H1 (cell line): ENCODE results near the gene TMED8. TPM values are rescaled to one million over a fixed set of nuclear protein-coding genes. Genes with fewer than 3 reads are reported as not detected.

ENCODE experiments used
- CTCF ChIA-PET: fragments of 300-600 bp; sonication (Branson Sonifier 250); formaldehyde crosslinking; loops from one replicate; lab custom pipeline; 2021; ENCODE audit not compliant: partially characterized antibody; lab: Charles Lee
- POLR2A ChIA-PET: fragments of 300-600 bp; sonication (Branson Sonifier 250); formaldehyde crosslinking; loops from one replicate; lab custom pipeline; 2021; ENCODE audit warnings: inconsistent platforms; ENCODE audit not compliant: partially characterized antibody; lab: Charles Lee
- DNase-seq, 2 experiments: peaks; one replicate each; pipeline versions ENCODE4 v3.0.0 to v3.0.0-alpha.2; 2010 to 2022; ENCODE audit warnings: low spot score in 2 of 2, low read depth in 1 of 2, mixed read lengths in 1 of 2
- FAIRE-seq: peaks from 2 replicates; lab custom pipeline; 2011; peaks lifted over from hg19 to GRCh38; lab: Jason Lieb, UNC
- H2AFZ ChIP-seq: 2 replicates; pipeline ENCODE4 v1.8.1; 2012; ENCODE audit warnings: low read length, inconsistent platforms
- H2AK5ac ChIP-seq: 2 replicates; pipeline ENCODE4 v1.6.1; 2013; ENCODE audit warnings: low read depth, low read length
- H2BK120ac ChIP-seq: replicated peaks from 2 replicates; pipeline ENCODE3; 2013; ENCODE audit warnings: low read depth, low read length, inconsistent platforms
- H2BK12ac ChIP-seq: 2 replicates; pipeline ENCODE4 v1.6.1; 2013; ENCODE audit warnings: low read depth, low read length
- H2BK15ac ChIP-seq: 2 replicates; pipeline ENCODE4 v1.6.1; 2013; ENCODE audit warnings: low read length
- H2BK20ac ChIP-seq: 2 replicates; pipeline ENCODE4 v1.6.1; 2013; ENCODE audit warnings: low read length
- H2BK5ac ChIP-seq: 2 replicates; pipeline ENCODE4 v1.6.1; 2013; ENCODE audit warnings: low read depth, low read length
- H3K14ac ChIP-seq: 2 replicates; pipeline ENCODE4 v1.6.1; 2013; ENCODE audit warnings: inconsistent platforms; ENCODE audit not compliant: insufficient read length
- H3K18ac ChIP-seq: 2 replicates; pipeline ENCODE4 v1.6.1; 2013; ENCODE audit warnings: low read length; ENCODE audit errors: extremely low read depth
- H3K23ac ChIP-seq: 2 replicates; pipeline ENCODE4 v1.6.1; 2013; ENCODE audit warnings: inconsistent platforms; ENCODE audit not compliant: insufficient read length
- H3K23me2 ChIP-seq: 2 replicates; pipeline ENCODE4 v1.6.1; 2013; ENCODE audit warnings: low read depth, low read length
- H3K27ac ChIP-seq: 2 replicates; pipeline ENCODE4 v1.6.1; 2011; ENCODE audit warnings: low read depth, low read length, inconsistent platforms
- H3K27me3 ChIP-seq, 4 experiments: replicated peaks in 1 of 4; 1 replicate in 1 of 4; 2 replicates in 3 of 4; pipeline versions ENCODE4 v1.6.1 to v1.8.1; 2011 to 2013; ENCODE audit warnings: low read length in 3 of 4, mild to moderate bottlenecking in 3 of 4, inconsistent platforms in 2 of 4, mixed read lengths in 2 of 4, moderate library complexity in 1 of 4; ENCODE audit not compliant: control insufficient read depth in 3 of 4, insufficient read depth in 3 of 4; ENCODE audit errors: extremely low read depth in 1 of 4
- H3K36me3 ChIP-seq, 4 experiments: 2 replicates each; pipeline versions ENCODE4 v1.6.1 to v1.8.1; 2011 to 2013; ENCODE audit warnings: mild to moderate bottlenecking in 4 of 4, low read length in 3 of 4, moderate library complexity in 2 of 4, control low read depth in 1 of 4, inconsistent platforms in 1 of 4; ENCODE audit not compliant: insufficient read depth in 4 of 4, control insufficient read depth in 2 of 4
- H3K4ac ChIP-seq: replicated peaks from 2 replicates; pipeline ENCODE3; 2013; ENCODE audit warnings: low read length, low read depth, mixed read lengths, inconsistent platforms; ENCODE audit not compliant: insufficient read length
- H3K4me1 ChIP-seq, 4 experiments: replicated peaks in 1 of 4; 1 replicate in 1 of 4; 2 replicates in 3 of 4; pipeline versions ENCODE4 v1.6.1 to v1.8.1; 2011 to 2013; ENCODE audit warnings: low read length in 3 of 4, inconsistent platforms in 2 of 4, mixed read lengths in 1 of 4; ENCODE audit not compliant: insufficient read depth in 4 of 4, control insufficient read depth in 3 of 4
- H3K4me2 ChIP-seq, 2 experiments: 2 replicates each; pipeline versions ENCODE4 v1.6.1 to v1.8.1; 2011 to 2013; ENCODE audit warnings: low read depth in 2 of 2, low read length in 2 of 2, control low read depth in 1 of 2, inconsistent platforms in 1 of 2, mild to moderate bottlenecking in 1 of 2; ENCODE audit not compliant: insufficient read depth in 1 of 2
- H3K4me3 ChIP-seq, 4 experiments: fragments of 200-600, 300-600 bp in 1 of 4; sonication (generic), shearing (Covaris generic), sonication (Bioruptor Twin) in 1 of 4; 2 replicates each; pipeline versions ENCODE4 v1.5.1 to v1.8.1; 2011 to 2016; ENCODE audit warnings: low read length in 4 of 4, low read depth in 3 of 4, control low read depth in 2 of 4, inconsistent platforms in 2 of 4, mild to moderate bottlenecking in 2 of 4, mixed read lengths in 1 of 4, moderate library complexity in 1 of 4; ENCODE audit not compliant: insufficient read depth in 2 of 4; ENCODE audit errors: extremely low read depth in 1 of 4
- H3K56ac ChIP-seq: replicated peaks from 2 replicates; pipeline ENCODE3; 2013; ENCODE audit warnings: low read depth, mild to moderate bottlenecking, mixed read lengths, low read length, inconsistent platforms; ENCODE audit not compliant: insufficient read length
- H3K79me1 ChIP-seq: 2 replicates; pipeline ENCODE4 v1.6.1; 2013; ENCODE audit warnings: low read depth, low read length, control low read depth
- H3K79me2 ChIP-seq, 2 experiments: 2 replicates each; pipeline versions ENCODE4 v1.6.1 to v1.8.1; 2012 to 2013; ENCODE audit warnings: low read length in 2 of 2, mild to moderate bottlenecking in 2 of 2, inconsistent platforms in 1 of 2; ENCODE audit not compliant: insufficient read depth in 2 of 2, control insufficient read depth in 1 of 2
- H3K9ac ChIP-seq, 4 experiments: replicated peaks in 1 of 4; 1 replicate in 1 of 4; 2 replicates in 3 of 4; pipeline versions ENCODE4 v1.6.1 to v1.8.1; 2011 to 2013; ENCODE audit warnings: low read depth in 3 of 4, low read length in 3 of 4, control low read depth in 2 of 4, mild to moderate bottlenecking in 2 of 4, moderate library complexity in 2 of 4, inconsistent platforms in 1 of 4; ENCODE audit errors: extremely low read depth in 1 of 4
- H3K9me3 ChIP-seq, 2 experiments: 2 replicates each; pipeline versions ENCODE4 v1.6.1 to v1.8.1; 2012 to 2013; ENCODE audit warnings: mild to moderate bottlenecking in 2 of 2, moderate library complexity in 2 of 2, control low read depth in 1 of 2, inconsistent platforms in 1 of 2, low read depth in 1 of 2, low read length in 1 of 2, mixed read lengths in 1 of 2; ENCODE audit not compliant: insufficient read depth in 2 of 2
- H4K20me1 ChIP-seq, 2 experiments: replicated peaks in 1 of 2; 2 replicates each; pipeline versions ENCODE3 to v1.8.1; 2011 to 2013; ENCODE audit warnings: inconsistent platforms in 2 of 2, low read length in 2 of 2, mild to moderate bottlenecking in 1 of 2; ENCODE audit not compliant: insufficient read depth in 2 of 2, control insufficient read depth in 1 of 2
- H4K5ac ChIP-seq: 2 replicates; pipeline ENCODE4 v1.6.1; 2013; ENCODE audit warnings: low read length, low read depth, mixed read lengths, inconsistent platforms; ENCODE audit not compliant: insufficient read length
- H4K8ac ChIP-seq: 2 replicates; pipeline ENCODE4 v1.8.0; 2013; ENCODE audit warnings: mild to moderate bottlenecking, moderate library complexity, low read length, inconsistent platforms; ENCODE audit not compliant: insufficient read depth; ENCODE audit errors: extremely low read depth
- H4K91ac ChIP-seq: replicated peaks from 2 replicates; pipeline ENCODE3; 2013; ENCODE audit warnings: low read length, mixed read lengths, inconsistent platforms; ENCODE audit not compliant: insufficient read length
- CBX5 ChIP-seq: fragments of 300-800, 300-1000 bp; sonication (generic); IDR thresholded peaks from 2 replicates; pipeline ENCODE4 v1.7.1; 2016; ENCODE audit warnings: antibody characterized with exemption, low read length, low read depth
- CEBPB ChIP-seq: IDR thresholded peaks from 2 replicates; pipeline ENCODE4 v1.6.1; 2012; ENCODE audit warnings: low read depth, low read length
- CREB1 ChIP-seq: IDR thresholded peaks from 2 replicates; pipeline ENCODE4 v1.6.1; 2012; ENCODE audit warnings: inconsistent platforms
- GABPA ChIP-seq: IDR thresholded peaks from 2 replicates; pipeline ENCODE4 v1.6.1; 2011; ENCODE audit warnings: mild to moderate bottlenecking, low read length, moderate library complexity, borderline replicate concordance; ENCODE audit not compliant: insufficient read depth
- HDAC6 ChIP-seq: IDR thresholded peaks from one replicate; pipeline ENCODE4 v1.7.1; 2012; ENCODE audit warnings: low read depth, mild to moderate bottlenecking, inconsistent platforms, low read length, moderate library complexity
- JUND ChIP-seq: IDR thresholded peaks from 2 replicates; pipeline ENCODE4 v1.6.1; 2011; ENCODE audit warnings: mild to moderate bottlenecking, improper control_type of control experiment, low read length
- NANOG ChIP-seq: IDR thresholded peaks from 2 replicates; pipeline ENCODE4 v1.6.1; 2011; ENCODE audit warnings: low read length, low read depth, mild to moderate bottlenecking, inconsistent platforms; ENCODE audit not compliant: insufficient read depth, poor library complexity, severe bottlenecking
- RXRA ChIP-seq: IDR thresholded peaks from 2 replicates; pipeline ENCODE4 v1.6.1; 2011; ENCODE audit warnings: low read depth, mild to moderate bottlenecking, low read length, moderate library complexity; ENCODE audit not compliant: insufficient read depth
- TAF7 ChIP-seq: optimal IDR thresholded peaks from 2 replicates; pipeline ENCODE3; 2011; ENCODE audit warnings: low read depth, mild to moderate bottlenecking, inconsistent platforms, low read length, moderate library complexity, borderline replicate concordance
- YY1 ChIP-seq: IDR thresholded peaks from 2 replicates; pipeline ENCODE4 v1.6.1; 2011; ENCODE audit warnings: low read depth, mild to moderate bottlenecking, low read length
- WGBS, 2 experiments: shearing (Covaris generic) in 1 of 2; methylation state at CpG; one replicate each; pipeline versions ENCODE4 v1.1.6 to v1.1.7; 2013 to 2015; ENCODE audit warnings: low lambda C conversion rate in 2 of 2, mixed read lengths in 2 of 2, inconsistent platforms in 1 of 2, low coverage in 1 of 2, missing lambda C conversion rate in 1 of 2; ENCODE audit not compliant: insufficient replicate concordance in 2 of 2, insufficient coverage in 1 of 2, insufficient read length in 1 of 2; ENCODE audit errors: extremely low coverage in 1 of 2, missing lambda C conversion rate in 1 of 2; 5-methylcytosine and 5-hydroxymethylcytosine counted together
- polyA plus RNA-seq, 7 experiments: library from polyadenylated mRNA; depleted of rRNA in 3 of 7; stranded (reverse) in 5 of 7; unstranded in 2 of 7; fragments of >200 nt in 5 of 7; fragments of 200-250 nt in 2 of 7; gene quantifications; 1 replicate in 5 of 7; 2 replicates in 1 of 7; 4 replicates in 1 of 7; pipeline versions ENCODE4 v1.2.1 to v1.2.3, GENCODE V29; 2011 to 2013; ENCODE audit warnings: missing spikeins in 2 of 7, mixed read lengths in 2 of 7
- total RNA-seq: library from RNA; stranded (reverse); fragmentation: NEBNext Ultra II Directional; extraction: Animal tissue kit (Norgen Biotek cat#: 25700); gene quantifications from 2 replicates; pipeline ENCODE4 v1.2.1, GENCODE V29; 2021
- TF ChIP-seq, protein P1 (sequence below): IDR thresholded peaks from 2 replicates; pipeline ENCODE4 v1.6.1; 2012; ENCODE audit warnings: inconsistent platforms
- TF ChIP-seq, protein P2 (sequence below): IDR thresholded peaks from 2 replicates; pipeline ENCODE4 v1.6.1; 2012; ENCODE audit warnings: low read length, inconsistent platforms

TMED8 gene
- total and polyA plus RNA-seq, 2 of the 8 experiments (the other 6 are each of a cell fraction or from before 2014, with no cell fraction given) = 5.5 to 13.4 TPM

DNA sequence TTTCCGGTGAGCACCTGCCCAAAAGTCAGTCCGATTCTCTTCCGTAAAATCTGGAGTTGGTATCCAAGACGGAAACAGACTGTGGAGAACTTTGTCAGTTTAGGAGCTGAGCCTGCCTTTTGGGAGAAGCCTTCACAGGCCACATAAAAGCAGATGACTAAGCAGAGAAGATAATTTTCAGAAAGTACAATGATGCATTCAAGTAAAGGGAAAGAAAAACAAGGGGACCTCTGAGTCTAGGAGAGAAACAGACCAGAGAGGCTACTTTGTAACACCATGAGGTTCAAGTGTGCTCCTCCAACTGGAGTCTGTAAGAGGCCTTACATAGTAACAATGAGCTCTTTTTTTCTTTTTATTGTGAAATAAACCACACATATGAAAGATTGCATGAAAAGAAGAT, 21.1 kb downstream of the TMED8 start:
- DNase-seq = no peak
- no peak overlapping the region for H2BK20ac ChIP-seq
- no peak overlapping the region for H4K5ac ChIP-seq
- no peaks in the 10 kb centered on the region for H3K36me3 ChIP-seq
- no peaks in the 10 kb centered on the region for H3K79me2 ChIP-seq
- H4K8ac ChIP-seq = no peak overlapping the region
- no peak overlapping the region for H3K14ac ChIP-seq
- no peaks in the 10 kb centered on the region for H3K23me2 ChIP-seq
- H3K4ac ChIP-seq = no peak overlapping the region
- H3K9me3 ChIP-seq = no peaks in the 10 kb centered on the region
- no peak overlapping the region for H2BK12ac ChIP-seq
- no peaks in the 10 kb centered on the region for H3K27me3 ChIP-seq
- no peak overlapping the region for H3K56ac ChIP-seq
- H3K4me1 ChIP-seq = no peaks in the 10 kb centered on the region
- H3K18ac ChIP-seq = no peak overlapping the region
- ChIA-PET POLR2A (no interaction called here), CTCF (interaction anchor here (1.0 to 1.1 kb wide), 2 partner anchors 12 to 54 kb away, joined by 3 to 4 read pairs; no protein-coding TSS in a partner anchor)
- H3K4me3 ChIP-seq = no peak overlapping the region
- H3K79me1 ChIP-seq = no peaks in the 10 kb centered on the region; the same call in 1 of the 2 replicates
- H4K91ac ChIP-seq = no peak overlapping the region
- H3K4me2 ChIP-seq = no peak overlapping the region
- no peak overlapping the region for H2BK15ac ChIP-seq
- H2AFZ ChIP-seq = no peak overlapping the region
- 94% methylated on average over 4 of the region's 4 CpGs; no CpG with 5 or more reads in 1 of the 2 experiments for WGBS, 2 experiments
- H2BK5ac ChIP-seq = no peak overlapping the region
- no peak overlapping the region for H2AK5ac ChIP-seq
- no peak for FAIRE-seq
- H3K9ac ChIP-seq = no peak overlapping the region
- no peak overlapping the region for H3K27ac ChIP-seq
- no peaks in the 10 kb centered on the region for H4K20me1 ChIP-seq
- no peak overlapping the region for H3K23ac ChIP-seq
- no peak overlapping the region for H2BK120ac ChIP-seq
- TF ChIP-seq, protein P1, sequence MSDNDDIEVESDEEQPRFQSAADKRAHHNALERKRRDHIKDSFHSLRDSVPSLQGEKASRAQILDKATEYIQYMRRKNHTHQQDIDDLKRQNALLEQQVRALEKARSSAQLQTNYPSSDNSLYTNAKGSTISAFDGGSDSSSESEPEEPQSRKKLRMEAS = no peak
- TF ChIP-seq CBX5 (no peak), CREB1 (no peak), RXRA (no peak), GABPA (no peak), YY1 (no peak), JUND (no peak), NANOG (no peak), CEBPB (no peak), HDAC6 (no peak), TAF7 (no peak)
- TF ChIP-seq, protein P2, sequence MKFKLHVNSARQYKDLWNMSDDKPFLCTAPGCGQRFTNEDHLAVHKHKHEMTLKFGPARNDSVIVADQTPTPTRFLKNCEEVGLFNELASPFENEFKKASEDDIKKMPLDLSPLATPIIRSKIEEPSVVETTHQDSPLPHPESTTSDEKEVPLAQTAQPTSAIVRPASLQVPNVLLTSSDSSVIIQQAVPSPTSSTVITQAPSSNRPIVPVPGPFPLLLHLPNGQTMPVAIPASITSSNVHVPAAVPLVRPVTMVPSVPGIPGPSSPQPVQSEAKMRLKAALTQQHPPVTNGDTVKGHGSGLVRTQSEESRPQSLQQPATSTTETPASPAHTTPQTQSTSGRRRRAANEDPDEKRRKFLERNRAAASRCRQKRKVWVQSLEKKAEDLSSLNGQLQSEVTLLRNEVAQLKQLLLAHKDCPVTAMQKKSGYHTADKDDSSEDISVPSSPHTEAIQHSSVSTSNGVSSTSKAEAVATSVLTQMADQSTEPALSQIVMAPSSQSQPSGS = no peak
